ENCODE measurements around the gene DGKZ. TPM values are rescaled to one million over a fixed set of nuclear protein-coding genes. Genes with fewer than 3 reads are reported as not detected.

DGKZ gene
- total RNA-seq, 2 experiments from 2014 or later: 159 to 166 TPM

DNA sequence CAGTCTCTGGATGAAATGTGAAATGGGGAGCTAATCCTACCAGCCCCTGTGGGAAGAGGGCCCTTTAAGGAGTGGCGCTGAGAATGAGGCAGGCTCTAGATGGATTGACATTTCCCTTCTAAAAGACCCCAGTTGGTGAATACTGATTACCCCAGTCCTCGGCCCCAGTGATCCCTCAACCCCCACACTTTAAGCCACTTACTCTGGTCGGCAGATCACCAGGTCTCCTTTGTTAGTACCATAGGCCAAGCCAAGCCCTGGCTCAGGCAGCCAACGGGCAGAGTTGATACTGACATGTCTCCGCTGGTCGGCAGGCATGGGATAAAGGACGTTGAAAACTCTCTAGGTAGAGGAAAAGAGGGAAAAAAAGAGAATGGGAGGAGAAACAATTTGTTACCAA lies 70.4 kb downstream of the DGKZ start:
- ChIA-PET CTCF (no interaction called here), POLR2A (interaction anchor here (1.0 kb wide), 1 partner anchor 144 kb away, joined by 3 read pairs; no protein-coding TSS in a partner anchor)
- no peak overlapping the region for H3K27ac Mint-ChIP-seq
- ATAC-seq (ENCODE audit: poor library complexity) (no peak), DNase-seq (peak in 1 of 14 experiments; percentile 11)
- TF ChIP-seq CTCF (IDR thresholded peaks at IDR 0.05): no peak
- Histone ChIP-seq H3K27me3 (ENCODE audit: control insufficient read depth in 1 of 2, insufficient read depth in 2 of 2, low read length in 2 of 2) (no peaks in the 10 kb centered on the region), H3K4me1 (ENCODE audit: insufficient read depth, low read length) (peaks cover 8% of the 10 kb centered on the region), H3K36me3 (ENCODE audit: insufficient read depth, low read length) (peaks cover 73% of the 10 kb centered on the region), H3K9me3 (ENCODE audit: control insufficient read depth in 1 of 2, insufficient read depth in 1 of 2, low read length in 2 of 2) (no peaks in the 10 kb centered on the region), H3K4me3 (ENCODE audit: low read length) (no peak overlapping the region), H3K27ac (ENCODE audit: low read depth in 1 of 2, low read length in 2 of 2) (no peak overlapping the region)
- H3K27me3 Mint-ChIP-seq: no peaks in the 10 kb centered on the region
- H3K4me1 Mint-ChIP-seq (ENCODE audit: low read depth): peaks cover 23% of the 10 kb centered on the region
- intact Hi-C loops (cut with DNase I, micrococcal nuclease): no loop called here
- H3K4me3 Mint-ChIP-seq: no peak overlapping the region
- H3K9me3 Mint-ChIP-seq: no peaks in the 10 kb centered on the region
- H3K36me3 Mint-ChIP-seq (ENCODE audit: low read depth): peaks cover 91% of the 10 kb centered on the region

DNA sequence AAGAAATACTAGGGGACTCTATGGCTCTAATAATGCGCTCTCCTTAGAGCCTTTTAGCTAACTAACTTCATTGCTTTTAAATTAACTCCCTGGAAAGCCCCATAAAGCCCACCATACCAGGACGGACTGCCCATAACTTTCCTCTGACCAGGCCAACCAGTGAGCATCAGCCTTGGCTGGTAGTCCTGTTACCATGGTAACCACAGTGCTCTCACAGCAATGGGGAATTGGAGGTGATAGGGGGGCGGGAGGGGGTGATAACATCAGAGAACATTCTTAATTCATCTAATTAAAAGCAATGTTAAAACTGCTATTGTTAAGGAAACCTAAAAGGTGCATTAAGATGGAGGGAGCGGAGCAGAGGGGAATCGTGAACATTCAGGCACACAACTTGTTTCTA lies 71.5 kb downstream of the DGKZ start:
- H3K4me1 Mint-ChIP-seq (ENCODE audit: low read depth): peaks cover 23% of the 10 kb centered on the region
- peaks cover 87% of the 10 kb centered on the region for H3K36me3 Mint-ChIP-seq (ENCODE audit: low read depth)
- H3K27ac Mint-ChIP-seq: no peak overlapping the region
- CTCF ChIA-PET: no interaction called here
- Histone ChIP-seq H3K36me3 (ENCODE audit: insufficient read depth, low read length) (peaks cover 70% of the 10 kb centered on the region), H3K4me3 (ENCODE audit: low read length) (no peak overlapping the region), H3K27me3 (ENCODE audit: control insufficient read depth in 1 of 2, insufficient read depth in 2 of 2, low read length in 2 of 2) (no peaks in the 10 kb centered on the region), H3K4me1 (ENCODE audit: insufficient read depth, low read length) (peaks cover 8% of the 10 kb centered on the region), H3K27ac (ENCODE audit: low read depth in 1 of 2, low read length in 2 of 2) (no peak overlapping the region), H3K9me3 (ENCODE audit: control insufficient read depth in 1 of 2, insufficient read depth in 1 of 2, low read length in 2 of 2) (no peaks in the 10 kb centered on the region)
- no peaks in the 10 kb centered on the region for H3K9me3 Mint-ChIP-seq
- H3K4me3 Mint-ChIP-seq: no peak overlapping the region
- ATAC-seq (ENCODE audit: poor library complexity) (no peak), DNase-seq (no peak)
- POLR2A ChIA-PET: no interaction called here
- TF ChIP-seq CTCF (IDR thresholded peaks at IDR 0.05): no peak
- H3K27me3 Mint-ChIP-seq: no peaks in the 10 kb centered on the region
- intact Hi-C loops (cut with DNase I, micrococcal nuclease): no loop called here

GRCh38 chr11:46420513-46420912 lies 73.2 kb downstream of the DGKZ start:
- Mint-ChIP-seq H3K9me3 (no peaks in the 10 kb centered on the region), H3K36me3 (ENCODE audit: low read depth) (peaks cover 81% of the 10 kb centered on the region), H3K4me1 (ENCODE audit: low read depth) (peaks cover 6% of the 10 kb centered on the region), H3K4me3 (no peak overlapping the region), H3K27ac (no peak overlapping the region), H3K27me3 (no peaks in the 10 kb centered on the region)
- TF ChIP-seq CTCF (IDR thresholded peaks at IDR 0.05): no peak
- H3K36me3 ChIP-seq (ENCODE audit: insufficient read depth, low read length): peaks cover 60% of the 10 kb centered on the region
- DNase-seq (no peak), ATAC-seq (ENCODE audit: poor library complexity) (no peak)
- H3K27ac ChIP-seq (ENCODE audit: low read depth in 1 of 2, low read length in 2 of 2): no peak overlapping the region
- ChIA-PET CTCF (no interaction called here), POLR2A (no interaction called here)
- H3K4me1 ChIP-seq (ENCODE audit: insufficient read depth, low read length): no peaks in the 10 kb centered on the region
- intact Hi-C loops (cut with DNase I, micrococcal nuclease): no loop called here
- no peak overlapping the region for H3K4me3 ChIP-seq (ENCODE audit: low read length)
- no peaks in the 10 kb centered on the region for H3K27me3 ChIP-seq (ENCODE audit: control insufficient read depth in 1 of 2, insufficient read depth in 2 of 2, low read length in 2 of 2)
- H3K9me3 ChIP-seq (ENCODE audit: control insufficient read depth in 1 of 2, insufficient read depth in 1 of 2, low read length in 2 of 2): no peaks in the 10 kb centered on the region
